Stimulated activated CD8-positive, alpha-beta memory T cell treated with anti-CD3 and anti-CD28 coated beads, Interleukin-12 subunit alpha, Interleukin-12 subunit beta, amount 100 ng/mL, for 4 hours (primary cell): ENCODE results near the gene OXCT2.
"Not testable (repeated sequence)": the region's sequence is repeated elsewhere in the genome, so short reads cannot be mapped to it uniquely, and the experiment has no call there.

Experiments
- DNase-seq: peaks from one replicate; pipeline ENCODE4 v3.0.0-alpha.2; 2020; ENCODE audit warnings: low read depth

The OXCT2 gene

GRCh38 chr1:39771022-39771532 lies at the start of gene OXCT2:
Gene OXCT2 (minus strand): TSS chr1:39771348. CDS start chr1:39771255, 93 bp downstream.
- DNase-seq: not testable (repeated sequence)

- no peak for DNase-seq
These were observed 48.1 kb upstream of the OXCT2 start for GRCh38 chr1:39819091-39819812.

- no peak for DNase-seq
These were observed 47.3 kb upstream of the OXCT2 start for GRCh38 chr1:39818482-39818881.

- peak; percentile 24 for DNase-seq
These were observed 46.2 kb upstream of the OXCT2 start for GRCh38 chr1:39817091-39817932.

GRCh38 chr1:39816415-39817090 lies 45.4 kb upstream of the OXCT2 start:
- peak; percentile 38 for DNase-seq

- DNase-seq: no peak
These were observed 41.8 kb upstream of the OXCT2 start for GRCh38 chr1:39812913-39813312.

- no peak for DNase-seq
These were observed 37.8 kb upstream of the OXCT2 start for GRCh38 chr1:39808784-39809517.

GRCh38 chr1:39805385-39805784 lies 34.2 kb upstream of the OXCT2 start:
- no peak for DNase-seq

- no peak for DNase-seq
These were observed 31.5 kb upstream of the OXCT2 start for GRCh38 chr1:39802496-39803260.

GRCh38 chr1:39800471-39800835 lies 29.3 kb upstream of the OXCT2 start:
- DNase-seq: no peak

- DNase-seq: peak; percentile 46
These were observed 28.8 kb upstream of the OXCT2 start for GRCh38 chr1:39799770-39800470.

- DNase-seq: peak; percentile 76
These were observed 28.0 kb upstream of the OXCT2 start for GRCh38 chr1:39798859-39799769.

GRCh38 chr1:39795651-39796050 lies 24.5 kb upstream of the OXCT2 start:
- DNase-seq: no peak

GRCh38 chr1:39791838-39792237 lies 20.7 kb upstream of the OXCT2 start:
- no peak for DNase-seq

- no peak for DNase-seq
These were observed 18.5 kb upstream of the OXCT2 start for GRCh38 chr1:39789571-39790110.

GRCh38 chr1:39788758-39789570 lies 17.8 kb upstream of the OXCT2 start, which contains the start of gene BMP8B:
Gene BMP8B (minus strand): TSS chr1:39788865. CDS start chr1:39788485, 380 bp downstream.
- DNase-seq: peak; percentile 43

GRCh38 chr1:39788426-39788757 lies 17.2 kb upstream of the OXCT2 start:
- DNase-seq: no peak

- not testable (repeated sequence) for DNase-seq
These were observed 16.8 kb upstream of the OXCT2 start for GRCh38 chr1:39787964-39788363.
